Right lobe of liver (tissue), 6 donors: ENCODE measurements around the gene COL11A2. TPM values are rescaled to one million over a fixed set of nuclear protein-coding genes. Genes with fewer than 3 reads are reported as not detected.

Source experiments
- ATAC-seq, 4 donors: fragments of 200-7000 bp; cut with Tn5 transposase; one replicate each; pipeline ENCODE4 v1.9.1; 2020; ENCODE audit warnings: mild to moderate bottlenecking in 4 of 4, moderate library complexity in 4 of 4
- DNase-seq, 3 donors: peaks; one replicate each; pipeline ENCODE4 v3.0.0-alpha.2; 2020
- H3K27ac ChIP-seq, 3 donors: fragments of 200-600 bp; one replicate each; pipeline ENCODE4 v1.8.0; 2022
- H3K27me3 ChIP-seq, 2 donors: fragments of 200-600 bp; one replicate each; pipeline ENCODE4 v1.8.0; 2022
- H3K36me3 ChIP-seq, 4 donors: fragments of 200-600 bp; sonication (generic) in 1 of 4; one replicate each; pipeline versions ENCODE4 v1.5.1 to v1.8.0; 2017 to 2022; ENCODE audit warnings: control low read depth in 1 of 4
- H3K4me1 ChIP-seq, 4 donors: fragments of 200-600 bp; sonication (generic) in 1 of 4; one replicate each; pipeline versions ENCODE4 v1.5.1 to v1.8.0; 2017 to 2022; ENCODE audit warnings: control low read depth in 1 of 4
- H3K4me3 ChIP-seq, 3 donors: fragments of 200-600 bp; one replicate each; pipeline ENCODE4 v1.8.0; 2022
- H3K9me3 ChIP-seq, 4 donors: fragments of 200-600 bp; sonication (generic) in 1 of 4; one replicate each; pipeline versions ENCODE4 v1.5.1 to v1.8.0; 2017 to 2022; ENCODE audit warnings: control low read depth in 1 of 4
- POLR2A ChIP-seq: fragments of 450-650 bp; IDR thresholded peaks from one replicate; pipeline ENCODE4 v1.6.1; 2017; ENCODE audit warnings: antibody characterized with exemption, mild to moderate bottlenecking
- WGBS: methylation state at CpG from one replicate; pipeline ENCODE4 v1.1.6; 2018; ENCODE audit warnings: low coverage, low lambda C conversion rate; ENCODE audit not compliant: insufficient coverage; ENCODE audit errors: missing lambda C conversion rate; 5-methylcytosine and 5-hydroxymethylcytosine counted together
- intact Hi-C, 2 donors: fragments of 100-400 bp; cut with DNase I; formaldehyde crosslinking; loops; one replicate each; pipeline versions ENCODE4 v1.11.2 to v1.14.1; 2022
- total RNA-seq, 6 experiments: library from RNA; depleted of rRNA in 2 of 6; stranded (reverse); fragments of >200 nt in 2 of 6; fragmentation: NEBNext Ultra II Directional in 3 of 6; extraction: Animal tissue kit (Norgen Biotek cat#: 25700) in 3 of 6; gene quantifications; one replicate each; pipeline versions ENCODE4 v1.1.0 to v1.2.4, GENCODE V29; 2016 to 2023
- TF ChIP-seq, protein P1 (sequence below), 4 donors: fragments of 200-600 bp in 3 of 4; fragments of 450-650 bp in 1 of 4; IDR thresholded peaks; one replicate each; pipeline versions ENCODE4 v1.5.1 to v1.8.0; 2016 to 2022; ENCODE audit warnings: antibody characterized with exemption in 4 of 4, mild to moderate bottlenecking in 2 of 4
- donor health status: DM: no; HTN: yes; CAD: no.
- donor health status: DM: no; HTN: no; CAD: no.
- donor health status: DM: no; HTN: no; CAD: no.
- donor health status: DM: no; HTN: yes; CAD: no.
- donor health status: DM: no; HTN: yes; CAD: no.

Gene COL11A2
- total RNA-seq, 6 experiments from 2014 or later: 0.06 to 1.4 (median 0.61) TPM

DNA sequence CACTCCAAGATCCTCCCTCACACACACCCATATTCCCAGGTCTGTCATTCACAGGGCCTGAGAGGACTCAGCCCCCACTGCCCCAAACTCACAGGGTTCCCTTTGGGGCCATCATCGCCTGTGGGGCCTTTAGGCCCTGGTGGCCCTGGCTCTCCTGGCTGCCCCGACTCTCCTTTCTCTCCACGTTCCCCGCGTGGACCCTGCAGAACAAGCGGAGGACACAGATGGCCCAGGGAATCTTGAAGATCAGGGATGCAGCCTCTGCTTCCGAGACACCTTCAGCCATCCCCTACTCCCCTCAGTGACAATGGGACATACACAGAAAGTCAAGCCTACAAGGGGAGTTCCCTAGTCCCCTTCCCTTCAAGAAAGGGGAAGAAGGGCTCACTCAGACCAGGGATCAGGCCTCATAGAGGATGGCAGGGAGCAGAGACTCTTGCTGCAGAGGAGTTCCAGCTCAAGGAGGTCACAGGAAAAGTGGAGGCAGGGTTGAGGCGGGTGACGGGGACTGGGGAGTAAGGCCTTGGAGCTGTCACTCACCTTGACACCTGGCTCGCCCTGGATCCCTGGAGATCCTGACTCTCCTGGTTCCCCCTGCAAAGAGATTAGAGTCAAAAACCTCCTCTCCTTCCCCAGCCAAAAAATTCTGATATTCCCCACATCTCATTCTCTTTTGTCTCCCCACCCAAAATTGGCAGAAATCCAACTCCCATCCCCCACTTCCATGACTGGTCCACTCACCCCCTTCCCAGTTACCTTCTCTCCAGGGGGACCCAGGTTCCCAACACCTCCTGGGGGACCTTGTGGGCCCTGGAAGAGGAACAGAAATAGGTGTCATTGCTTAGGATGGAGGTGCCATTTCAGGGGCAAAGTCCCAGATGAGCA, 22.7 kb downstream of the COL11A2 start:
- 93% methylated on average over 5 of the region's 10 CpGs for whole genome bisulfite sequencing
- ATAC-seq (no peak), DNase-seq (no peak)
- Histone ChIP-seq H3K4me1 (no peaks in the 10 kb centered on the region), H3K27ac (no peak overlapping the region), H3K4me3 (no peak overlapping the region), H3K27me3 (no peaks in the 10 kb centered on the region), H3K9me3 (no peaks in the 10 kb centered on the region), H3K36me3 (no peaks in the 10 kb centered on the region)
- TF ChIP-seq, protein P1, sequence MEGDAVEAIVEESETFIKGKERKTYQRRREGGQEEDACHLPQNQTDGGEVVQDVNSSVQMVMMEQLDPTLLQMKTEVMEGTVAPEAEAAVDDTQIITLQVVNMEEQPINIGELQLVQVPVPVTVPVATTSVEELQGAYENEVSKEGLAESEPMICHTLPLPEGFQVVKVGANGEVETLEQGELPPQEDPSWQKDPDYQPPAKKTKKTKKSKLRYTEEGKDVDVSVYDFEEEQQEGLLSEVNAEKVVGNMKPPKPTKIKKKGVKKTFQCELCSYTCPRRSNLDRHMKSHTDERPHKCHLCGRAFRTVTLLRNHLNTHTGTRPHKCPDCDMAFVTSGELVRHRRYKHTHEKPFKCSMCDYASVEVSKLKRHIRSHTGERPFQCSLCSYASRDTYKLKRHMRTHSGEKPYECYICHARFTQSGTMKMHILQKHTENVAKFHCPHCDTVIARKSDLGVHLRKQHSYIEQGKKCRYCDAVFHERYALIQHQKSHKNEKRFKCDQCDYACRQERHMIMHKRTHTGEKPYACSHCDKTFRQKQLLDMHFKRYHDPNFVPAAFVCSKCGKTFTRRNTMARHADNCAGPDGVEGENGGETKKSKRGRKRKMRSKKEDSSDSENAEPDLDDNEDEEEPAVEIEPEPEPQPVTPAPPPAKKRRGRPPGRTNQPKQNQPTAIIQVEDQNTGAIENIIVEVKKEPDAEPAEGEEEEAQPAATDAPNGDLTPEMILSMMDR (IDR thresholded peaks at IDR 0.05): no peak
- TF ChIP-seq POLR2A: no peak
- intact Hi-C loops: loop anchor here (5.0 to 10.0 kb wide), 2 partner anchors 75 to 78 kb away; no protein-coding TSS in a partner anchor

DNA sequence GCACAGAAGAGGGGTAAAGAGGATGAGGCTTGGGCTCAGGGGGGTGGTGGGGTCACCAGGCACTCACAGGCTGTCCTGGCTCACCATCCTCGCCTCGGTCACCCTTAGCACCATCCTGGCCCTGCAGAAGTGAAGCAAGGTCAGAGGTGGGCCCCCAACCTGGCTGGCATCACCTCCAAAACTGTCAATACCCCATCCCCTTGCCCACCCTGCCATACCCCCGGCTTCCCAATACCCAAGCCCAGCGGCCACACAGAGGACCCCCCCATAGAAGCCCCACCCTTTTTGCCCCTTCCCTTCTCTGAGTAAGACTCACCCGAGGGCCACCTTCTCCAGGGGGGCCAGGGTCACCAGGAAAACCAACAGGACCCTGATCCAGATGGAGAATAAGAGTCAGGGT, 23.6 kb downstream of the COL11A2 start:
- WGBS: 49% methylated on average over 3 of the region's 5 CpGs
- intact Hi-C loops: loop anchor here (5.0 to 10.0 kb wide), 2 partner anchors 76 to 79 kb away; no protein-coding TSS in a partner anchor
- Histone ChIP-seq H3K4me3 (no peak overlapping the region), H3K27me3 (no peaks in the 10 kb centered on the region), H3K4me1 (no peaks in the 10 kb centered on the region), H3K9me3 (no peaks in the 10 kb centered on the region), H3K36me3 (no peaks in the 10 kb centered on the region), H3K27ac (no peak overlapping the region)
- TF ChIP-seq, protein P1 (IDR thresholded peaks at IDR 0.05): no peak
- TF ChIP-seq POLR2A: no peak
- no peak for ATAC-seq
- peak in 1 of 3 donors; percentile 37 for DNase-seq

DNA sequence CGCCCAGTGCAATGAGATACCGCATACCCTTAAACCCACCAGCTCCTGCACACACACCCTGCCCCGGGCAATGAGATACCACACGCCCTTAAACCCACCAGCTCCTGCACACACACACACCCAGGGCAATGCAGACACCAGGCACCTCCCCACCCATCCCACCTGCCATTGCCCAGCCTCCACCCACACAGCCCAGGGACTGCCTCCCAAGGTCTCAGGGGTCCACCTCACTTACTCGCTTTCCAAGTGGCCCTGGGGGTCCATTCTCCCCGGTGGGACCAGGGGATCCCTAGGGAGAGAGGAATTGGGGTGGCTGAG, 24.0 kb downstream of the COL11A2 start:
- intact Hi-C loops: loop anchor here (5.0 to 10.0 kb wide), 2 partner anchors 77 to 79 kb away; no protein-coding TSS in a partner anchor
- WGBS: no CpG with 5 or more reads among the region's 6 CpGs

DNA sequence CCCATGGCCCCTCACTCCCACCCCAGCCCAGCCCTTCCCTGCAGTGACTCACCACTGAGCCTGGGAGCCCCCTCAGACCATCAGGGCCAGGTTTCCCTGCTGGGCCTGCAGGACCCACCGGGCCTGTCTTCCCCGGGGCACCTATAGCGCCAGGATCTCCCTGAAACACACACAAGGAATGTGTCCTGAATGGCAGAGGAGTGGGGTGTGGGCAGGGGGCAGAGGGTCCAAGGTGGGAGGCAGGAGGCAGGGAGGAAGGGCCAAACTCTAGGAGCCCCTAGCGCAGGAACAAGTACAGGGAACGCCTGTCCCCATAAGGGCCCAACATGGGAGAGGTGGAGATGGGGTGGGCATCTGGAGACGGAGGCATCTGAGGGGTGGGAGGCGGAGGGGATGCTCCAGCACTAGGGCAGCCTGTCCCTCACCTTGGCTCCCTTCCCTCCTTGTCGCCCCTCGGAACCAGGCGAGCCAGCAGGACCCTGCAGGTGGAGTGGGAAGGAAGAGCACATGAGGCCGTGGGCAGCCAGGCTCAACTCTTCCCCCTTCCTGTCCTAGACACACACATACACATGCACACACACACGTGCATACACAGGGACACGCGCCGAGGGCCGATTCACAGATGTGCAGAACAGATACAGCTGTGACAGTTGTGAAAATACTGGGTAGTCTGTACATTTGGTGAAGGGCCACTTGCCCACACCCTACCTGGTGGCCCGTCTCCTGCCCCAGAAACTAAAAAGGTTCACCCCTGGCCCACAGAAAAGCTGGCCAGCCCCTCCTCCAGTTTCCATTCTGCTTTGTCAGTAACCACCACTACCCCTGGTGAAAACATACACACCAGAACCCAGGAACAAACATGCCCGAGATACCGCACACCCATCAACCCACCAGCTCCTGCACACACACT, 24.6 kb downstream of the COL11A2 start:
- no peaks in the 10 kb centered on the region for H3K27me3 ChIP-seq
- no peaks in the 10 kb centered on the region for H3K4me1 ChIP-seq
- H3K4me3 ChIP-seq: no peak overlapping the region
- ATAC-seq (no peak), DNase-seq (peak in 1 of 3 donors; percentile 36)
- intact Hi-C loops: loop anchor here (5.0 to 10.0 kb wide), 2 partner anchors 77 to 80 kb away; no protein-coding TSS in a partner anchor
- no peak overlapping the region for H3K27ac ChIP-seq
- TF ChIP-seq POLR2A: no peak
- TF ChIP-seq, protein P1 (IDR thresholded peaks at IDR 0.05): no peak
- WGBS: 76% methylated on average over 3 of the region's 19 CpGs
- no peaks in the 10 kb centered on the region for H3K9me3 ChIP-seq
- no peaks in the 10 kb centered on the region for H3K36me3 ChIP-seq

More for the DNA sequence above, 24.0 kb downstream of the COL11A2 start:
- DNase-seq (peak in 1 of 3 donors; percentile 36), ATAC-seq (no peak)
- TF ChIP-seq, protein P1 (IDR thresholded peaks at IDR 0.05): no peak
- no peak for TF ChIP-seq POLR2A
- H3K27ac ChIP-seq: no peak overlapping the region
- H3K27me3 ChIP-seq: no peaks in the 10 kb centered on the region
- no peaks in the 10 kb centered on the region for H3K9me3 ChIP-seq
- no peaks in the 10 kb centered on the region for H3K4me1 ChIP-seq
- no peak overlapping the region for H3K4me3 ChIP-seq
- H3K36me3 ChIP-seq: no peaks in the 10 kb centered on the region
